SK-N-SH treated with all-trans-retinoic acid at 6 μM for 48 hours (cell line): ENCODE measurements around the gene UPP2.

Experiments
- ATAC-seq: fragments of 200-7000 bp; cut with Tn5 transposase; 3 replicates; pipeline ENCODE4 v1.9.1; 2020; ENCODE audit warnings: mild to moderate bottlenecking, moderate library complexity
- ARNTL ChIP-seq: fragments of 450-650 bp; formaldehyde crosslinking; IDR thresholded peaks from 2 replicates; pipeline ENCODE4 v1.5.0; 2020; ENCODE audit warnings: low read depth, mild to moderate bottlenecking, moderate library complexity, borderline replicate concordance
- BACH2 ChIP-seq: fragments of 250-450 bp; sonication (Bioruptor Pico); IDR thresholded peaks from 2 replicates; pipeline ENCODE4 v1.9.0; 2021; ENCODE audit warnings: mild to moderate bottlenecking, borderline replicate concordance
- CSDC2 ChIP-seq: fragments of 250-450 bp; sonication (Bioruptor Pico); IDR thresholded peaks from 2 replicates; pipeline ENCODE4 v1.5.0; 2020; ENCODE audit warnings: mild to moderate bottlenecking, moderate library complexity
- CSRNP3 ChIP-seq: fragments of 250-450 bp; sonication (Bioruptor Pico); IDR thresholded peaks from 2 replicates; pipeline ENCODE4 v1.5.1; 2021; ENCODE audit warnings: mild to moderate bottlenecking, moderate library complexity
- ESRRG ChIP-seq: fragments of 250-450 bp; sonication (Bioruptor Pico); IDR thresholded peaks from 2 replicates; pipeline ENCODE4 v1.6.1; 2021; ENCODE audit warnings: mild to moderate bottlenecking
- GLIS3 ChIP-seq: fragments of 250-450 bp; sonication (Bioruptor Pico); IDR thresholded peaks from 2 replicates; pipeline ENCODE4 v1.5.0; 2020; ENCODE audit warnings: mild to moderate bottlenecking, moderate library complexity
- ISL1 ChIP-seq: fragments of 250-450 bp; sonication (Bioruptor Pico); IDR thresholded peaks from 2 replicates; pipeline ENCODE4 v2.1.2; 2022; ENCODE audit warnings: mild to moderate bottlenecking, moderate library complexity
- OSR1 ChIP-seq: fragments of 250-450 bp; sonication (Bioruptor Pico); IDR thresholded peaks from 2 replicates; pipeline ENCODE4 v1.8.0; 2022; ENCODE audit warnings: moderate library complexity, mild to moderate bottlenecking, inconsistent platforms
- PATZ1 ChIP-seq: fragments of 250-450 bp; sonication (Bioruptor Pico); IDR thresholded peaks from 2 replicates; pipeline ENCODE4 v1.8.0; 2020; ENCODE audit warnings: mild to moderate bottlenecking, moderate library complexity, borderline replicate concordance
- POU6F1 ChIP-seq: fragments of 250-450 bp; sonication (Bioruptor Pico); IDR thresholded peaks from 2 replicates; pipeline ENCODE4 v1.8.0; 2021; ENCODE audit warnings: low read depth, mild to moderate bottlenecking, moderate library complexity, borderline replicate concordance
- PPARA ChIP-seq: fragments of 250-450 bp; sonication (Bioruptor Pico); IDR thresholded peaks from 2 replicates; pipeline ENCODE4 v1.5.0; 2020; ENCODE audit warnings: mild to moderate bottlenecking, borderline replicate concordance
- RARB ChIP-seq: fragments of 250-450 bp; sonication (Bioruptor Pico); IDR thresholded peaks from 2 replicates; pipeline ENCODE4 v1.8.0; 2021; ENCODE audit warnings: mild to moderate bottlenecking, moderate library complexity
- SNAI2 ChIP-seq: fragments of 250-450 bp; sonication (Bioruptor Pico); IDR thresholded peaks from 2 replicates; pipeline ENCODE4 v1.5.0; 2020; ENCODE audit warnings: mild to moderate bottlenecking, moderate library complexity
- TOX ChIP-seq: fragments of 250-450 bp; sonication (Bioruptor Pico); IDR thresholded peaks from 2 replicates; pipeline ENCODE4 v1.8.0; 2021; ENCODE audit warnings: mild to moderate bottlenecking, moderate library complexity, borderline replicate concordance
- ZC3H10 ChIP-seq: fragments of 250-450 bp; sonication (Bioruptor Pico); IDR thresholded peaks from 2 replicates; pipeline ENCODE4 v1.5.1; 2021; ENCODE audit warnings: mild to moderate bottlenecking, moderate library complexity
- ZFP3 ChIP-seq: fragments of 250-450 bp; sonication (Bioruptor Pico); IDR thresholded peaks from 2 replicates; pipeline ENCODE4 v1.5.0; 2020; ENCODE audit warnings: mild to moderate bottlenecking, moderate library complexity
- ZFP30 ChIP-seq: fragments of 450-650 bp; formaldehyde crosslinking; IDR thresholded peaks from 2 replicates; pipeline ENCODE4 v1.5.0; 2022; ENCODE audit warnings: mild to moderate bottlenecking, moderate library complexity
- ZNF565 ChIP-seq: fragments of 450-650 bp; formaldehyde crosslinking; conservative IDR thresholded peaks from 2 replicates; pipeline ENCODE4 v1.5.0; 2020; ENCODE audit warnings: low read depth, mild to moderate bottlenecking, moderate library complexity
- ZNF8 ChIP-seq: fragments of 450-650 bp; formaldehyde crosslinking; IDR thresholded peaks from 2 replicates; pipeline ENCODE4 v1.5.0; 2020; ENCODE audit warnings: mild to moderate bottlenecking, moderate library complexity
- TF ChIP-seq, protein P1 (sequence below): fragments of 250-450 bp; sonication (Bioruptor Pico); IDR thresholded peaks from 2 replicates; pipeline ENCODE4 v1.5.1; 2020; ENCODE audit warnings: low read depth, mild to moderate bottlenecking, moderate library complexity

UPP2 gene

DNA sequence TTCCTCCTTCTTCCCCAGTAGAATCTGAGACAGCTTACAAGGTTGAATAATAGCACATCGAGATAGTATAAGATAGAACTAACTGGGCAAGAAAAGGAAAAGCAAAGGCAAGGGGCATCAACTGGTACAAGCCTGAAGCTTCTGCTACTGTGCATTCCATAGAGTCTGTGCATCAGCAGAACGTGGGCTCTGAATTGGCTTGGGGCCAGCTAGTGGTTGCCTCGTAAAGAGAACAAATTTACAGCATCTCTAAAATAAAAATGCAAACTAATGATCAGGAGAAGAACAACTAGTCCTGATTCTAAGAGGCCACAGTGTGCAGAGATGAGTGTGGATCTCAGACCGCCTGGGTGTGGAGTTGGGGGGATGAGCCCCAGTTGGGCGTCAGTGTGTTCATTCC, 36.6 kb downstream of the UPP2 start (continued):
- TF ChIP-seq POU6F1 (CRISPR knock-in tag): no peak
- TF ChIP-seq, all 23 proteins: peak for 0

- TF ChIP-seq BACH2 (no peak), ZC3H10 (CRISPR knock-in tag) (no peak), GLIS3 (CRISPR knock-in tag) (no peak), ZNF565 (CRISPR knock-in tag) (no peak), SNAI2 (CRISPR knock-in tag) (no peak), ZFP3 (no peak), TOX (no peak), ZFP30 (CRISPR knock-in tag) (no peak), CSRNP3 (CRISPR knock-in tag) (no peak), ZNF8 (CRISPR knock-in tag) (no peak), CSDC2 (no peak)
- TF ChIP-seq, protein P1, sequence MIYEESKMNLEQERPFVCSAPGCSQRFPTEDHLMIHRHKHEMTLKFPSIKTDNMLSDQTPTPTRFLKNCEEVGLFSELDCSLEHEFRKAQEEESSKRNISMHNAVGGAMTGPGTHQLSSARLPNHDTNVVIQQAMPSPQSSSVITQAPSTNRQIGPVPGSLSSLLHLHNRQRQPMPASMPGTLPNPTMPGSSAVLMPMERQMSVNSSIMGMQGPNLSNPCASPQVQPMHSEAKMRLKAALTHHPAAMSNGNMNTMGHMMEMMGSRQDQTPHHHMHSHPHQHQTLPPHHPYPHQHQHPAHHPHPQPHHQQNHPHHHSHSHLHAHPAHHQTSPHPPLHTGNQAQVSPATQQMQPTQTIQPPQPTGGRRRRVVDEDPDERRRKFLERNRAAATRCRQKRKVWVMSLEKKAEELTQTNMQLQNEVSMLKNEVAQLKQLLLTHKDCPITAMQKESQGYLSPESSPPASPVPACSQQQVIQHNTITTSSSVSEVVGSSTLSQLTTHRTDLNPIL (CRISPR knock-in tag): no peak
- ATAC-seq: no peak
Measured at GRCh38 chr2:158140201-158140600, 38.5 kb downstream of the UPP2 start.

- no peak for ATAC-seq
- TF ChIP-seq ZNF565 (CRISPR knock-in tag): no peak
- no peak for TF ChIP-seq PPARA (CRISPR knock-in tag)
- TF ChIP-seq ZNF8 (CRISPR knock-in tag): no peak
Measured at GRCh38 chr2:158142165-158142564, 40.5 kb downstream of the UPP2 start.

GRCh38 chr2:158142568-158143332, 41.1 kb downstream of the UPP2 start:
- no peak for ATAC-seq
- TF ChIP-seq POU6F1 (CRISPR knock-in tag) (no peak), ISL1 (CRISPR knock-in tag) (peak; percentile 51), PATZ1 (no peak), ZNF8 (CRISPR knock-in tag) (no peak), ZC3H10 (CRISPR knock-in tag) (no peak), ZFP3 (peak; percentile 83; the same call in 1 of the 2 replicates)

GRCh38 chr2:158143703-158144360, 42.2 kb downstream of the UPP2 start:
- ATAC-seq: no peak
- no peak for TF ChIP-seq RARB (CRISPR knock-in tag)
- TF ChIP-seq, protein P1 (CRISPR knock-in tag): no peak
- TF ChIP-seq POU6F1 (CRISPR knock-in tag): no peak
- TF ChIP-seq ZFP30 (CRISPR knock-in tag): no peak
- no peak for TF ChIP-seq ZFP3
- TF ChIP-seq ISL1 (CRISPR knock-in tag): no peak
- no peak for TF ChIP-seq SNAI2 (CRISPR knock-in tag)
- no peak for TF ChIP-seq PATZ1
- TF ChIP-seq ARNTL (CRISPR knock-in tag): no peak
- TF ChIP-seq OSR1 (CRISPR knock-in tag): no peak
- no peak for TF ChIP-seq ESRRG (CRISPR knock-in tag)
